Measurements from ENCODE around the gene GRM3. TPM values are rescaled to one million over a fixed set of nuclear protein-coding genes. Genes with fewer than 3 reads are reported as not detected.

Gene GRM3
- total and polyA plus RNA-seq, 2 of the 13 experiments (the other 11 are each of a cell fraction or from before 2014, with no cell fraction given) = not detected

- TF ChIP-seq, protein P1, sequence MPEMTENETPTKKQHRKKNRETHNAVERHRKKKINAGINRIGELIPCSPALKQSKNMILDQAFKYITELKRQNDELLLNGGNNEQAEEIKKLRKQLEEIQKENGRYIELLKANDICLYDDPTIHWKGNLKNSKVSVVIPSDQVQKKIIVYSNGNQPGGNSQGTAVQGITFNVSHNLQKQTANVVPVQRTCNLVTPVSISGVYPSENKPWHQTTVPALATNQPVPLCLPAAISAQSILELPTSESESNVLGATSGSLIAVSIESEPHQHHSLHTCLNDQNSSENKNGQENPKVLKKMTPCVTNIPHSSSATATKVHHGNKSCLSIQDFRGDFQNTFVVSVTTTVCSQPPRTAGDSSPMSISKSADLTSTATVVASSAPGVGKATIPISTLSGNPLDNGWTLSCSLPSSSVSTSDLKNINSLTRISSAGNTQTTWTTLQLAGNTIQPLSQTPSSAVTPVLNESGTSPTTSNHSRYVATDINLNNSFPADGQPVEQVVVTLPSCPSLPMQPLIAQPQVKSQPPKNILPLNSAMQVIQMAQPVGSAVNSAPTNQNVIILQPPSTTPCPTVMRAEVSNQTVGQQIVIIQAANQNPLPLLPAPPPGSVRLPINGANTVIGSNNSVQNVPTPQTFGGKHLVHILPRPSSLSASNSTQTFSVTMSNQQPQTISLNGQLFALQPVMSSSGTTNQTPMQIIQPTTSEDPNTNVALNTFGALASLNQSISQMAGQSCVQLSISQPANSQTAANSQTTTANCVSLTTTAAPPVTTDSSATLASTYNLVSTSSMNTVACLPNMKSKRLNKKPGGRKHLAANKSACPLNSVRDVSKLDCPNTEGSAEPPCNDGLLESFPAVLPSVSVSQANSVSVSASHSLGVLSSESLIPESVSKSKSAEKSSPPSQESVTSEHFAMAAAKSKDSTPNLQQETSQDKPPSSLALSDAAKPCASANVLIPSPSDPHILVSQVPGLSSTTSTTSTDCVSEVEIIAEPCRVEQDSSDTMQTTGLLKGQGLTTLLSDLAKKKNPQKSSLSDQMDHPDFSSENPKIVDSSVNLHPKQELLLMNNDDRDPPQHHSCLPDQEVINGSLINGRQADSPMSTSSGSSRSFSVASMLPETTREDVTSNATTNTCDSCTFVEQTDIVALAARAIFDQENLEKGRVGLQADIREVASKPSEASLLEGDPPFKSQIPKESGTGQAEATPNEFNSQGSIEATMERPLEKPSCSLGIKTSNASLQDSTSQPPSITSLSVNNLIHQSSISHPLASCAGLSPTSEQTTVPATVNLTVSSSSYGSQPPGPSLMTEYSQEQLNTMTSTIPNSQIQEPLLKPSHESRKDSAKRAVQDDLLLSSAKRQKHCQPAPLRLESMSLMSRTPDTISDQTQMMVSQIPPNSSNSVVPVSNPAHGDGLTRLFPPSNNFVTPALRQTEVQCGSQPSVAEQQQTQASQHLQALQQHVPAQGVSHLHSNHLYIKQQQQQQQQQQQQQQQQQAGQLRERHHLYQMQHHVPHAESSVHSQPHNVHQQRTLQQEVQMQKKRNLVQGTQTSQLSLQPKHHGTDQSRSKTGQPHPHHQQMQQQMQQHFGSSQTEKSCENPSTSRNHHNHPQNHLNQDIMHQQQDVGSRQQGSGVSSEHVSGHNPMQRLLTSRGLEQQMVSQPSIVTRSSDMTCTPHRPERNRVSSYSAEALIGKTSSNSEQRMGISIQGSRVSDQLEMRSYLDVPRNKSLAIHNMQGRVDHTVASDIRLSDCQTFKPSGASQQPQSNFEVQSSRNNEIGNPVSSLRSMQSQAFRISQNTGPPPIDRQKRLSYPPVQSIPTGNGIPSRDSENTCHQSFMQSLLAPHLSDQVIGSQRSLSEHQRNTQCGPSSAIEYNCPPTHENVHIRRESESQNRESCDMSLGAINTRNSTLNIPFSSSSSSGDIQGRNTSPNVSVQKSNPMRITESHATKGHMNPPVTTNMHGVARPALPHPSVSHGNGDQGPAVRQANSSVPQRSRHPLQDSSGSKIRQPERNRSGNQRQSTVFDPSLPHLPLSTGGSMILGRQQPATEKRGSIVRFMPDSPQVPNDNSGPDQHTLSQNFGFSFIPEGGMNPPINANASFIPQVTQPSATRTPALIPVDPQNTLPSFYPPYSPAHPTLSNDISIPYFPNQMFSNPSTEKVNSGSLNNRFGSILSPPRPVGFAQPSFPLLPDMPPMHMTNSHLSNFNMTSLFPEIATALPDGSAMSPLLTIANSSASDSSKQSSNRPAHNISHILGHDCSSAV (CRISPR knock-in tag; IDR thresholded peaks at IDR 0.05; ENCODE audit: borderline replicate concordance) = no peak
- TF ChIP-seq ZMYM4 (CRISPR knock-in tag; IDR thresholded peaks at IDR 0.05) (peak; percentile 90), ARNT2 (CRISPR knock-in tag; IDR thresholded peaks at IDR 0.05; ENCODE audit: low read depth) (no peak), TFDP1 (CRISPR knock-in tag; IDR thresholded peaks at IDR 0.05; ENCODE audit: borderline replicate concordance) (no peak), ZSCAN25 (CRISPR knock-in tag; IDR thresholded peaks at IDR 0.05) (no peak), REPIN1 (CRISPR knock-in tag; IDR thresholded peaks at IDR 0.05; ENCODE audit: borderline replicate concordance, low read depth) (peak; percentile 49; the same call in 1 of the 2 replicates), TBX3 (IDR thresholded peaks at IDR 0.05; ENCODE audit: borderline replicate concordance) (peak; percentile 92), HNF4A (CRISPR knock-in tag; IDR thresholded peaks at IDR 0.05) (peak; percentile 91), ZNF598 (CRISPR knock-in tag; IDR thresholded peaks at IDR 0.05; ENCODE audit: borderline replicate concordance) (no peak), POGZ (CRISPR knock-in tag; IDR thresholded peaks at IDR 0.05) (peak; percentile 81), ZMYM2 (CRISPR knock-in tag; IDR thresholded peaks at IDR 0.05) (0 out of 2 replicates have a peak, but pooled peaks have one; percentile 27), FOXP1 (IDR thresholded peaks at IDR 0.05) (no peak; the same call in 1 of the 2 replicates), FOXP1 (CRISPR knock-in tag; IDR thresholded peaks at IDR 0.05) (peak; percentile 82), SALL2 (CRISPR knock-in tag; IDR thresholded peaks at IDR 0.05) (no peak), PAWR (CRISPR knock-in tag; IDR thresholded peaks at IDR 0.05; ENCODE audit: borderline replicate concordance) (no peak), ZNF24 (IDR thresholded peaks at IDR 0.05) (0 out of 2 replicates have a peak, but pooled peaks have one; percentile 44), GATAD2A (CRISPR knock-in tag; IDR thresholded peaks at IDR 0.05) (peak; percentile 98), ZNF558 (CRISPR knock-in tag; IDR thresholded peaks at IDR 0.05; ENCODE audit: borderline replicate concordance) (no peak)
- TF ChIP-seq, protein P2, sequence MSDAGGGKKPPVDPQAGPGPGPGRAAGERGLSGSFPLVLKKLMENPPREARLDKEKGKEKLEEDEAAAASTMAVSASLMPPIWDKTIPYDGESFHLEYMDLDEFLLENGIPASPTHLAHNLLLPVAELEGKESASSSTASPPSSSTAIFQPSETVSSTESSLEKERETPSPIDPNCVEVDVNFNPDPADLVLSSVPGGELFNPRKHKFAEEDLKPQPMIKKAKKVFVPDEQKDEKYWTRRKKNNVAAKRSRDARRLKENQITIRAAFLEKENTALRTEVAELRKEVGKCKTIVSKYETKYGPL (CRISPR knock-in tag; IDR thresholded peaks at IDR 0.05) = peak; percentile 60; the same call in 1 of the 2 replicates
Observed at GRCh38 chr7:86846494-86847190, 202.9 kb downstream of the GRM3 start (continued).

Data from HepG2 (cell line).